WTC11 (cell line): ENCODE data around the gene PTPRN2.

ENCODE experiments used
- ATF6 ChIP-seq: sonication (generic); formaldehyde crosslinking; IDR thresholded peaks from 2 replicates; pipeline ENCODE4 v1.8.1; 2023; ENCODE audit warnings: mild to moderate bottlenecking, missing genetic modification reagents
- CTCF ChIP-seq: fragments of 200-600 bp; IDR thresholded peaks from 2 replicates; pipeline ENCODE4 v1.8.0; 2022; ENCODE audit warnings: antibody characterized with exemption

- no peak for TF ChIP-seq CTCF
- TF ChIP-seq ATF6 (CRISPR knock-in tag): no peak
Observed at GRCh38 chr7:157689269-157690057, 898.2 kb downstream of the PTPRN2 start.
